ENCODE measurements around the gene RAD51AP1. TPM values are rescaled to one million over a fixed set of nuclear protein-coding genes. Genes with fewer than 3 reads are reported as not detected.

RAD51AP1 gene
- total RNA-seq, 1 experiment from 2014 or later: 59.4 TPM

DNA sequence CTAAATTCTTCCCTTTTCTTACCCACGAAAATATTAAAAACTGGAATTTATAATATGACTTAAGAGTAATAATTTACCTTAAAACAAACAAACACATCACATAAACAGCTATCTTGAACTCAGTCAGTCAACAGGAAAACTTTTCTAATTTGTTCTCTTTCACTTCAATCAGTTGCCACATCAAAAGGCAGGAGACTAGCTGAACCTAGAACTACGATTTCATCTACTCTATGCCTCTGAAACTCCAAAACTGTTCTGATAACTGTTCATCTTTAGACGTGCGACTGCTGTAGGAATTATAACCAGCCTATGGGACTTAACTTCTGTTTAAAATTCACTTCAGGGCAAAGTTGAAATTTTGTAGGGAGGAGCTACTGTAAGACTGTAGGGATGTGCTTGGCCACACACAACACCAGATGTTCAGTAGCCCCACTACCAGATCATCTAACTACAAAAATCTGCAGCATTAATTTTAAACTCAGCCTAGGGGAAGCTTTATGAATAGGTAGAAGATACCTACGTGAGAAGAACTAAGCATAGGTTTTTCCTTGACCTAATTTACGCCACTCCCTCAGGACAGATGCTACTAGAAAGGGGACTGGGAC is 7.6 kb upstream of the RAD51AP1 start:
- Histone ChIP-seq H4K8ac (replicated peaks; ENCODE audit: insufficient read length, low read depth, low read length) (no peak overlapping the region), H3K14ac (ENCODE audit: insufficient read depth, low read length) (no peak overlapping the region), H2BK5ac (ENCODE audit: insufficient read length, low read length) (no peak overlapping the region), H4K20me1 (ENCODE audit: control insufficient read depth, insufficient read depth, insufficient read length) (no peaks in the 10 kb centered on the region), H3K23me2 (ENCODE audit: insufficient read length, low read depth, low read length, poor library complexity, severe bottlenecking) (no peaks in the 10 kb centered on the region), H2BK120ac (ENCODE audit: low read depth, low read length, poor library complexity, severe bottlenecking) (no peak overlapping the region), H3K23ac (ENCODE audit: insufficient read length, low read depth, low read length) (no peak overlapping the region), H3K9me3 (ENCODE audit: control insufficient read depth, low read depth, low read length) (no peaks in the 10 kb centered on the region), H3K27me3 (ENCODE audit: insufficient read depth, low read length) (no peaks in the 10 kb centered on the region), H3K18ac (ENCODE audit: insufficient read length, low read depth, low read length) (no peak overlapping the region), H2BK15ac (ENCODE audit: low read depth, low read length) (no peak overlapping the region), H3K4me2 (ENCODE audit: insufficient read depth, insufficient read length, low read length) (no peak overlapping the region), H3K9ac (ENCODE audit: extremely low read depth, insufficient read length, low read length) (no peak overlapping the region), H4K91ac (ENCODE audit: insufficient read length, low read depth, low read length) (no peak overlapping the region), H2BK20ac (ENCODE audit: low read depth, low read length, poor library complexity, severe bottlenecking) (no peak overlapping the region), H3K79me1 (ENCODE audit: insufficient read depth, low read depth, low read length, poor library complexity, severe bottlenecking) (no peaks in the 10 kb centered on the region), H3T11ph (ENCODE audit: low read length) (no peak overlapping the region), H3K56ac (ENCODE audit: insufficient read length, low read depth, low read length) (no peak overlapping the region), H3K79me2 (ENCODE audit: insufficient read depth, low read length) (no peaks in the 10 kb centered on the region), H2BK12ac (ENCODE audit: insufficient read length, low read depth, low read length) (no peak overlapping the region), H3K4ac (ENCODE audit: low read depth, low read length) (no peak overlapping the region), H3K4me1 (ENCODE audit: insufficient read depth, low read length) (no peaks in the 10 kb centered on the region), H4K5ac (ENCODE audit: insufficient read length, low read depth, low read length) (no peak overlapping the region), H3K27ac (ENCODE audit: insufficient read length, low read depth, low read length) (no peak overlapping the region), H2AFZ (ENCODE audit: low read length) (no peak overlapping the region), H2AK5ac (ENCODE audit: insufficient read length, low read length) (no peak overlapping the region)
- Mint-ChIP-seq H3K9me3 (no peaks in the 10 kb centered on the region), H3K4me3 (no peak overlapping the region), H3K27me3 (ENCODE audit: low read depth) (no peaks in the 10 kb centered on the region), H3K36me3 (ENCODE audit: insufficient read depth in 1 of 3, low read depth in 3 of 3) (peaks cover 0 to 4% (median 0%) of the 10 kb centered on the region in 3 experiments; a peak in 3 of 7 replicates), H3K27ac (no peak overlapping the region), H3K4me1 (no peaks in the 10 kb centered on the region)
- no peak for DNase-seq
- TF ChIP-seq, protein P1, sequence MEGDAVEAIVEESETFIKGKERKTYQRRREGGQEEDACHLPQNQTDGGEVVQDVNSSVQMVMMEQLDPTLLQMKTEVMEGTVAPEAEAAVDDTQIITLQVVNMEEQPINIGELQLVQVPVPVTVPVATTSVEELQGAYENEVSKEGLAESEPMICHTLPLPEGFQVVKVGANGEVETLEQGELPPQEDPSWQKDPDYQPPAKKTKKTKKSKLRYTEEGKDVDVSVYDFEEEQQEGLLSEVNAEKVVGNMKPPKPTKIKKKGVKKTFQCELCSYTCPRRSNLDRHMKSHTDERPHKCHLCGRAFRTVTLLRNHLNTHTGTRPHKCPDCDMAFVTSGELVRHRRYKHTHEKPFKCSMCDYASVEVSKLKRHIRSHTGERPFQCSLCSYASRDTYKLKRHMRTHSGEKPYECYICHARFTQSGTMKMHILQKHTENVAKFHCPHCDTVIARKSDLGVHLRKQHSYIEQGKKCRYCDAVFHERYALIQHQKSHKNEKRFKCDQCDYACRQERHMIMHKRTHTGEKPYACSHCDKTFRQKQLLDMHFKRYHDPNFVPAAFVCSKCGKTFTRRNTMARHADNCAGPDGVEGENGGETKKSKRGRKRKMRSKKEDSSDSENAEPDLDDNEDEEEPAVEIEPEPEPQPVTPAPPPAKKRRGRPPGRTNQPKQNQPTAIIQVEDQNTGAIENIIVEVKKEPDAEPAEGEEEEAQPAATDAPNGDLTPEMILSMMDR (conservative IDR thresholded peaks at IDR 0.05): no peak
- WGBS (ENCODE audit: extremely low coverage, insufficient read length, low lambda C conversion rate): 100% methylated on average over 1 of the region's 6 CpGs

All from H9 (cell line).